Panc1 (cell line): ENCODE measurements around the gene CREM. TPM values are rescaled to one million over a fixed set of nuclear protein-coding genes. Genes with fewer than 3 reads are reported as not detected.

Source experiments
- ATAC-seq: fragments of 200-7000 bp; cut with Tn5 transposase; 2 replicates; pipeline ENCODE4 v1.9.1; 2020; ENCODE audit warnings: mild to moderate bottlenecking, moderate library complexity
- BruUV-seq: library from RNA; stranded (reverse); fragments of 400-500 nt; replicated peaks from 2 replicates; lab custom pipeline; 2021; lab: Mats Ljungman, UMichigan
- CTCF ChIA-PET: fragments of 300-600 bp; sonication (Branson Sonifier 250); formaldehyde crosslinking; loops from one replicate; lab custom pipeline; 2022; ENCODE audit warnings: antibody characterized with exemption; lab: Charles Lee
- POLR2A ChIA-PET: fragments of 300-600 bp; sonication (Branson Sonifier 250); formaldehyde crosslinking; loops from one replicate; lab custom pipeline; 2022; ENCODE audit warnings: antibody characterized with exemption; lab: Charles Lee
- DNase-seq: peaks from one replicate; pipeline ENCODE4 v3.0.0-alpha.2; 2010; ENCODE audit warnings: low read depth, low spot score
- H3K27ac ChIP-seq: 2 replicates; pipeline ENCODE4 v1.5.1; 2011; ENCODE audit warnings: mild to moderate bottlenecking, low read length, inconsistent platforms
- H3K27me3 ChIP-seq: fragments of 200-500 bp; sonication (Bioruptor generic); 2 replicates; pipeline ENCODE4 v1.6.0; 2014; ENCODE audit warnings: low read length, inconsistent platforms; ENCODE audit not compliant: control insufficient read depth, insufficient read depth
- H3K36me3 ChIP-seq: fragments of 200-500 bp; sonication (Bioruptor generic); 2 replicates; pipeline ENCODE4 v1.5.1; 2014; ENCODE audit warnings: inconsistent platforms, mild to moderate bottlenecking, low read length, moderate library complexity; ENCODE audit not compliant: control insufficient read depth, insufficient read depth
- H3K4me1 ChIP-seq: 2 replicates; pipeline ENCODE4 v1.5.1; 2011; ENCODE audit warnings: inconsistent platforms, mild to moderate bottlenecking, low read length, moderate library complexity; ENCODE audit not compliant: control insufficient read depth, insufficient read depth
- H3K4me3 ChIP-seq, 2 experiments: 2 replicates each; pipeline ENCODE4 v1.5.1; 2011 to 2012; ENCODE audit warnings: low read depth in 2 of 2, low read length in 2 of 2, mild to moderate bottlenecking in 2 of 2, inconsistent platforms in 1 of 2, moderate library complexity in 1 of 2
- H3K9me3 ChIP-seq: fragments of 200-500 bp; sonication (Bioruptor generic); 2 replicates; pipeline ENCODE4 v1.5.1; 2014; ENCODE audit warnings: low read depth, mild to moderate bottlenecking, inconsistent platforms, low read length, moderate library complexity; ENCODE audit not compliant: control insufficient read depth, insufficient read depth
- POLR2AphosphoS5 ChIP-seq: IDR thresholded peaks from 2 replicates; pipeline ENCODE4 v1.6.1; 2012; ENCODE audit warnings: mild to moderate bottlenecking, low read depth, low read length, moderate library complexity
- REST ChIP-seq, 2 experiments: IDR thresholded peaks; 2 replicates each; pipeline ENCODE4 v1.6.1; 2011 to 2012; ENCODE audit warnings: low read depth in 2 of 2, control low read depth in 1 of 2, low read length in 1 of 2, mild to moderate bottlenecking in 1 of 2, moderate library complexity in 1 of 2; ENCODE audit not compliant: insufficient read depth in 1 of 2
- SIN3A ChIP-seq: IDR thresholded peaks from 2 replicates; pipeline ENCODE4 v1.6.1; 2012; ENCODE audit warnings: low read depth, mild to moderate bottlenecking, low read length, moderate library complexity, borderline replicate concordance; ENCODE audit not compliant: insufficient read depth
- in situ Hi-C: cut with HindIII; loops from 2 replicates; pipeline ENCODE4 v1.10.0; 2016; ENCODE audit warnings: low sequenced_read_pairs, low pct_unique_long_range_greater_than_20kb
- intact Hi-C: fragments of 100-400 bp; cut with micrococcal nuclease; formaldehyde crosslinking; loops from one replicate; pipeline ENCODE4 v1.10.0; 2022; ENCODE audit not compliant: unreplicated experiment
- total RNA-seq: library from RNA; stranded (reverse); gene quantifications from one replicate; pipeline ENCODE4 v1.2.1, GENCODE V29; 2021; ENCODE audit not compliant: unreplicated experiment

The CREM gene
- total RNA-seq, 1 experiment from 2014 or later, result 13.7 TPM

- intact Hi-C loops (no loop called here), in situ Hi-C loops (no loop called here)
- H3K4me1 ChIP-seq, result peaks cover 13% of the 10 kb centered on the region
- BruUV-seq, result no TSS peak
- H3K27ac ChIP-seq, result peak overlapping the region; percentile 66
- no peaks in the 10 kb centered on the region for H3K9me3 ChIP-seq
- H3K27me3 ChIP-seq, result no peaks in the 10 kb centered on the region
- CTCF ChIA-PET, result no interaction called here
- ATAC-seq (peak; percentile 44), DNase-seq (no peak)
- POLR2A ChIA-PET, result no interaction called here
- H3K4me3 ChIP-seq, result peak overlapping the region; percentile 76 to 84
- TF ChIP-seq REST (IDR thresholded peaks at IDR 0.05; ENCODE audit: insufficient read depth in 1 of 2, low read depth in 2 of 2, low read length in 1 of 2) (no peak), SIN3A (no peak)
- no peaks in the 10 kb centered on the region; the same call in 1 of the 2 replicates for H3K36me3 ChIP-seq
Observed at GRCh38 chr10:35089611-35090161, 37.0 kb upstream of the CREM start.

- POLR2A ChIA-PET, result no interaction called here
- Histone ChIP-seq H3K36me3 (no peaks in the 10 kb centered on the region; the same call in 1 of the 2 replicates), H3K27ac (peak within 1 kb of the TSS; percentile 89), H3K4me1 (peaks cover 13% of the 10 kb centered on the region), H3K9me3 (no peaks in the 10 kb centered on the region), H3K27me3 (no peaks in the 10 kb centered on the region), H3K4me3 (peak within 1 kb of the TSS; percentile 76 to 84)
- intact Hi-C loops (no loop called here), in situ Hi-C loops (no loop called here)
- DNase-seq, result peak; percentile 77
- ATAC-seq, result peak; percentile 98
- BruUV-seq, result no TSS peak
- CTCF ChIA-PET, result no interaction called here
- TF ChIP-seq REST (IDR thresholded peaks at IDR 0.05; ENCODE audit: insufficient read depth in 1 of 2, low read depth in 2 of 2, low read length in 1 of 2) (no peak), POLR2AphosphoS5 (peak; percentile 76)
Observed at GRCh38 chr10:35090162-35090954, 36.3 kb upstream of the CREM start, which contains the start of gene CUL2. TSS of gene CUL2 (minus strand) at chr10:35090341. CDS start at chr10:35071317, 19,024 bp downstream.
